Neural progenitor cell (in vitro differentiated cells): Measurements from ENCODE around the gene PPFIBP1. TPM values are rescaled to one million over a fixed set of nuclear protein-coding genes. Genes with fewer than 3 reads are reported as not detected.

Experiments used
- DNase-seq: peaks from one replicate; pipeline ENCODE4 v3.0.0-alpha.2; 2016; ENCODE audit warnings: low spot score
- H2AFZ ChIP-seq: fragments of 200-600 bp; sonication (generic); replicated peaks from 2 replicates; pipeline ENCODE4 v1.6.1; 2016; ENCODE audit warnings: antibody characterized with exemption
- H3F3A ChIP-seq: fragments of 200-600 bp; sonication (generic); 2 replicates; pipeline ENCODE4 v1.6.1; 2016; ENCODE audit warnings: antibody characterized with exemption, low read depth
- H3K27ac ChIP-seq: fragments of 200-600 bp; sonication (generic); 2 replicates; pipeline ENCODE4 v1.5.1; 2016; ENCODE audit warnings: mild to moderate bottlenecking
- H3K27me3 ChIP-seq: fragments of 200-600 bp; sonication (generic); 2 replicates; pipeline ENCODE4 v1.6.1; 2016; ENCODE audit warnings: mild to moderate bottlenecking, moderate library complexity
- H3K36me3 ChIP-seq: fragments of 200-600 bp; sonication (generic); 2 replicates; pipeline ENCODE4 v1.5.1; 2016
- H3K4me1 ChIP-seq: fragments of 200-600 bp; sonication (generic); 2 replicates; pipeline ENCODE4 v1.6.1; 2016; ENCODE audit warnings: mixed run types
- H3K4me2 ChIP-seq: fragments of 200-600 bp; sonication (generic); 2 replicates; pipeline ENCODE4 v1.6.1; 2016
- H3K4me3 ChIP-seq: fragments of 200-600 bp; sonication (generic); 2 replicates; pipeline ENCODE4 v1.5.1; 2016
- H3K79me2 ChIP-seq: fragments of 200-600 bp; sonication (generic); 2 replicates; pipeline ENCODE4 v1.6.1; 2016; ENCODE audit warnings: low read depth
- H3K9ac ChIP-seq: fragments of 200-600 bp; sonication (generic); 2 replicates; pipeline ENCODE4 v1.6.1; 2016
- H3K9me3 ChIP-seq: fragments of 200-600 bp; sonication (generic); 2 replicates; pipeline ENCODE4 v1.5.1; 2016; ENCODE audit warnings: low read depth
- H4K20me1 ChIP-seq: fragments of 200-600 bp; sonication (generic); 2 replicates; pipeline ENCODE4 v1.6.1; 2016; ENCODE audit warnings: low read depth
- H3K27ac Mint-ChIP-seq: 3 replicates; pipeline ENCODE4 v1.8.0; 2021; ENCODE audit warnings: mixed read lengths
- H3K27me3 Mint-ChIP-seq: 2 replicates; pipeline ENCODE4 v1.8.0; 2022; ENCODE audit warnings: low read depth, mild to moderate bottlenecking, inconsistent platforms, moderate library complexity, mixed read lengths; ENCODE audit not compliant: insufficient read depth
- H3K36me3 Mint-ChIP-seq: 3 replicates; pipeline ENCODE4 v1.8.0; 2021; ENCODE audit warnings: mixed read lengths
- H3K4me1 Mint-ChIP-seq: 3 replicates; pipeline ENCODE4 v1.8.0; 2021; ENCODE audit warnings: mixed read lengths
- H3K4me3 Mint-ChIP-seq: 3 replicates; pipeline ENCODE4 v1.8.0; 2021; ENCODE audit warnings: mild to moderate bottlenecking, moderate library complexity, mixed read lengths
- H3K9me3 Mint-ChIP-seq: 3 replicates; pipeline ENCODE4 v1.8.0; 2020; ENCODE audit warnings: mixed read lengths
- CTCF ChIP-seq: fragments of 200-600 bp; sonication (generic); IDR thresholded peaks from 2 replicates; pipeline ENCODE4 v1.5.1; 2017; ENCODE audit warnings: antibody characterized with exemption, mild to moderate bottlenecking
- EZH2 ChIP-seq: fragments of 200-600 bp; sonication (generic); IDR thresholded peaks from 2 replicates; pipeline ENCODE4 v1.6.1; 2017; ENCODE audit warnings: antibody characterized with exemption, mild to moderate bottlenecking, moderate library complexity
- EZH2phosphoT487 ChIP-seq: fragments of 200-600 bp; sonication (generic); IDR thresholded peaks from 2 replicates; pipeline ENCODE4 v1.6.1; 2017; ENCODE audit warnings: antibody characterized with exemption
- total RNA-seq: library from RNA; depleted of rRNA; stranded (reverse); fragments of >200 nt; gene quantifications from 2 replicates; pipeline ENCODE4 v1.2.3, GENCODE V29; 2015; ENCODE audit warnings: low replicate concordance

Gene PPFIBP1
- total RNA-seq, 1 donor from 2014 or later: 61.7 TPM

GRCh38 chr12:27709932-27710591, 186.1 kb downstream of the PPFIBP1 start:
- H3K27me3 ChIP-seq: no peaks in the 10 kb centered on the region
- H3F3A ChIP-seq: peaks cover 4% of the 10 kb centered on the region
- H3K9me3 ChIP-seq: no peaks in the 10 kb centered on the region
- H3K27ac Mint-ChIP-seq: peak overlapping the region; percentile 98
- H3K27me3 Mint-ChIP-seq: peaks cover 3% of the 10 kb centered on the region
- no peak overlapping the region for H3K27ac ChIP-seq
- H3K4me2 ChIP-seq: peak overlapping the region; percentile 97
- TF ChIP-seq EZH2phosphoT487 (no peak), CTCF (no peak), EZH2 (no peak)
- no peaks in the 10 kb centered on the region for H3K9me3 Mint-ChIP-seq
- H3K36me3 ChIP-seq: no peaks in the 10 kb centered on the region
- H3K4me1 Mint-ChIP-seq: peaks cover 22% of the 10 kb centered on the region
- peak overlapping the region; percentile 70 for H3K4me3 ChIP-seq
- peaks cover 29% of the 10 kb centered on the region for H3K79me2 ChIP-seq
- DNase-seq: no peak
- no peaks in the 10 kb centered on the region for H4K20me1 ChIP-seq
- H3K4me1 ChIP-seq: peaks cover 4% of the 10 kb centered on the region
- peaks cover 13% of the 10 kb centered on the region for H3K36me3 Mint-ChIP-seq
- no peak overlapping the region for H3K9ac ChIP-seq
- peak overlapping the region; percentile 98 for H2AFZ ChIP-seq
- peak overlapping the region; percentile 99 for H3K4me3 Mint-ChIP-seq

DNA sequence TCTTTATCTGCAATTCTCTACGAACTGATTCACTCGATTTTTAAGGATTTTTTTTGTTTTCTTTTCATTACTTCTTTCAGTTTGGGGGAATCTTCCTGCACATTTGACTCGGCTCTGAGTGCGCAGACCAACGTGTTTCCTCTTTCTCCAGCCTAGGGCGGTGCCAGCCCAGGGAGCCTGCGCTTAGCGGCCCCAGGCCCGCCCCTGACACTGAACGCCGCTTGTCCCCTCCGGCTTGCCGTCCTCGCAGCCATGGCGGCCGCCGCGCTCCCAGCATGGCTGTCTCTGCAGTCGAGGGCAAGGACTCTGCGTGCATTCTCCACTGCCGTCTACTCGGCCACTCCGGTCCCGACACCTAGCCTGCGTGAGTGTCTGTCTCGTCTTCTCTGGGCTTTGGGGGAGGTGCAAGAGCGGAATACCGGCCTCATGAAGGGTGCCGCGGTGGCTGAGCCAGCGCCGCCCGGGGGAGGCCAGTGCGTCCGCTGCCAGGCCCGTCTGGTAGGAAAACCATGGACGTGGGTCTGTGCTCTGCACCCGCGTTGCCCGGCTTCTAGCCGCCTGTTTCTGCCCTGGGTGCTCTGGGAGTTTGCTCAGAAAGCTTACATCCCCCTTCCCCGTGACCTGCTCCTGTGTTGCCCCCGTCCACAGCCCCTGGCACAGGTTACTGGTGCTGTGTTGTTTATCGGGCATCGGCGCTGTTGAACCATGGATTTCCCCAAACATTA, 186.7 kb downstream of the PPFIBP1 start, which contains the start of gene MRPS35:
TSS of gene MRPS35 (plus strand) at position 241 of the 725 bp plus-strand sequence. CDS start at position 253, 12 bp downstream.
- H3K4me3 ChIP-seq: peak within 1 kb of the TSS; percentile 70
- DNase-seq: peak; percentile 85
- no peaks in the 10 kb centered on the region for H3K36me3 ChIP-seq
- Mint-ChIP-seq H3K36me3 (peaks cover 13% of the 10 kb centered on the region), H3K27ac (peak within 1 kb of the TSS; percentile 98), H3K4me1 (peaks cover 22% of the 10 kb centered on the region), H3K9me3 (no peaks in the 10 kb centered on the region), H3K27me3 (peaks cover 3% of the 10 kb centered on the region), H3K4me3 (peak within 1 kb of the TSS; percentile 99)
- peak within 1 kb of the TSS; percentile 98 for H2AFZ ChIP-seq
- peaks cover 29% of the 10 kb centered on the region for H3K79me2 ChIP-seq
- peak within 1 kb of the TSS; percentile 97 for H3K4me2 ChIP-seq
- no peaks in the 10 kb centered on the region for H4K20me1 ChIP-seq
- no peaks in the 10 kb centered on the region for H3K9me3 ChIP-seq
- TF ChIP-seq EZH2phosphoT487: no peak
- peak; percentile 56 for TF ChIP-seq EZH2
- H3K4me1 ChIP-seq: peaks cover 4% of the 10 kb centered on the region
- peak within 1 kb of the TSS; percentile 72 for H3K9ac ChIP-seq
- no peaks in the 10 kb centered on the region for H3K27me3 ChIP-seq
- no peak within 1 kb of the TSS for H3K27ac ChIP-seq
- H3F3A ChIP-seq: peaks cover 4% of the 10 kb centered on the region

- Histone ChIP-seq H3K79me2 (peaks cover 29% of the 10 kb centered on the region), H3F3A (peaks cover 4% of the 10 kb centered on the region), H4K20me1 (no peaks in the 10 kb centered on the region), H3K4me2 (peak overlapping the region; percentile 97), H3K27ac (no peak overlapping the region), H2AFZ (peak overlapping the region; percentile 98), H3K4me1 (peaks cover 4% of the 10 kb centered on the region), H3K27me3 (no peaks in the 10 kb centered on the region), H3K36me3 (no peaks in the 10 kb centered on the region), H3K9ac (peak overlapping the region; percentile 72), H3K9me3 (no peaks in the 10 kb centered on the region), H3K4me3 (peak overlapping the region; percentile 70)
- Mint-ChIP-seq H3K27me3 (peaks cover 3% of the 10 kb centered on the region), H3K4me3 (peak overlapping the region; percentile 99), H3K27ac (peak overlapping the region; percentile 98), H3K4me1 (peaks cover 22% of the 10 kb centered on the region), H3K9me3 (no peaks in the 10 kb centered on the region), H3K36me3 (peaks cover 13% of the 10 kb centered on the region)
- DNase-seq: no peak
- no peak for TF ChIP-seq EZH2
- no peak for TF ChIP-seq CTCF
- no peak for TF ChIP-seq EZH2phosphoT487
Observed at GRCh38 chr12:27711317-27711682, 187.3 kb downstream of the PPFIBP1 start.
